Ectodermal cell (in vitro differentiated cells): ENCODE results near the gene SLC39A13.

Experiments
- H3K27ac ChIP-seq: 2 replicates; pipeline ENCODE4 v1.7.0; 2013; ENCODE audit warnings: mild to moderate bottlenecking, low read depth, low read length; ENCODE audit not compliant: insufficient read depth, poor library complexity, severe bottlenecking
- H3K27me3 ChIP-seq: 2 replicates; pipeline ENCODE4 v1.7.0; 2013; ENCODE audit warnings: mild to moderate bottlenecking, low read length; ENCODE audit not compliant: insufficient read depth, control insufficient read depth, poor library complexity, severe bottlenecking
- H3K36me3 ChIP-seq: one replicate; pipeline ENCODE4 v1.7.0; 2013; ENCODE audit warnings: low read length; ENCODE audit not compliant: control insufficient read depth, insufficient read depth
- H3K4me1 ChIP-seq: one replicate; pipeline ENCODE4 v1.7.0; 2013; ENCODE audit warnings: low read length; ENCODE audit not compliant: control insufficient read depth, insufficient read depth
- H3K4me3 ChIP-seq: 2 replicates; pipeline ENCODE4 v1.7.0; 2013; ENCODE audit warnings: low read depth, low read length, control low read depth; ENCODE audit not compliant: insufficient read depth
- H3K9me3 ChIP-seq: 2 replicates; pipeline ENCODE4 v1.7.0; 2013; ENCODE audit warnings: mild to moderate bottlenecking, low read length, moderate library complexity; ENCODE audit not compliant: control insufficient read depth
- whole genome bisulfite sequencing, 2 experiments: methylation state at CpG; one replicate each; pipeline ENCODE4 v1.1.7; 2013; ENCODE audit warnings: missing lambda C conversion rate in 2 of 2; 5-methylcytosine and 5-hydroxymethylcytosine counted together

SLC39A13 gene

DNA sequence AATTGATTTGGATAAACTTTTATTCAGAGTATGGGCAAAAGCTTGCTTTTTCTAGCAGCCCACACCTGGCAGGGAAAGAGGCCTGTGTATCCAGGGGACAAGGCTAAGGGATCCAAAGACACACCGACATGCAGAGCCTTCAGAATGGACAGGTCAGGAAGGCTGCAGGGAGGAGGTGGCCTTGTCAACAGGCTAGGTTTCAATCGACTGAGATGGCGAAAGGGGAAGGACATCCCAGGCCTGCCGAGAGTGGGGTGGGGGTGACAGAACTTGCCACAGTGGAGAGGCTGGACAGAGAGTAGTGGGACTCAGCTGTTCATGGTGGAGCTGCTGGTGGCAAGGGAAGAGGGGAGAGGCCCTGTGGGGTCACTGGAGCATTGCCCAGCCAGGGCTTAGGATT, 5.3 kb upstream of the SLC39A13 start:
- no peaks in the 10 kb centered on the region for H3K36me3 ChIP-seq
- no peaks in the 10 kb centered on the region for H3K27me3 ChIP-seq
- H3K9me3 ChIP-seq, result no peaks in the 10 kb centered on the region
- 77 to 78% methylated on average over 4 of the region's 4 CpGs for WGBS, 2 experiments
- no peak overlapping the region for H3K4me3 ChIP-seq
- H3K27ac ChIP-seq, result no peak overlapping the region
- peaks cover 4% of the 10 kb centered on the region for H3K4me1 ChIP-seq

DNA sequence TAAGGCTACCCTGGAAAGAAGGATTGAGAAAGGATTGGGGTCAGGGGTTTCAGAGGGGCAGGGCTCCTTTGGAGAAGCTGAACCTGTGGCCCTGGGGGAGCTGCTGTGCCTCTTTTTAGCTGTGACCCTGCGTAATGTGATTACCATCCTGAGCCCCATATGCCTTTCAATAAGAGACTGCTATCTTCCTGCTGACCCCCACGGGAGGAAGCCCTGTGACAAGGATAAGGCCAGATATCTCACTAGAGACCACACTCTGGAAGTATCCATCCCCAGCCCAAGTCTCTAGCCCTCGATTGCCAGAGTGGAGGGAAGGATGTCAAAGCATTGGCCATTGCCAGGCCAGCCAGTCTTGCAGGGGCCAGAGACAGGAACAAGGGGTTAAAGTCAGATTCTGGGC, 4.8 kb upstream of the SLC39A13 start:
- H3K36me3 ChIP-seq, result no peaks in the 10 kb centered on the region
- H3K27ac ChIP-seq, result no peak overlapping the region
- no peak overlapping the region for H3K4me3 ChIP-seq
- H3K4me1 ChIP-seq, result peaks cover 4% of the 10 kb centered on the region
- no peaks in the 10 kb centered on the region for H3K9me3 ChIP-seq
- no peaks in the 10 kb centered on the region for H3K27me3 ChIP-seq
- 72 to 81% methylated on average over 3 of the region's 3 CpGs for WGBS, 2 experiments

DNA sequence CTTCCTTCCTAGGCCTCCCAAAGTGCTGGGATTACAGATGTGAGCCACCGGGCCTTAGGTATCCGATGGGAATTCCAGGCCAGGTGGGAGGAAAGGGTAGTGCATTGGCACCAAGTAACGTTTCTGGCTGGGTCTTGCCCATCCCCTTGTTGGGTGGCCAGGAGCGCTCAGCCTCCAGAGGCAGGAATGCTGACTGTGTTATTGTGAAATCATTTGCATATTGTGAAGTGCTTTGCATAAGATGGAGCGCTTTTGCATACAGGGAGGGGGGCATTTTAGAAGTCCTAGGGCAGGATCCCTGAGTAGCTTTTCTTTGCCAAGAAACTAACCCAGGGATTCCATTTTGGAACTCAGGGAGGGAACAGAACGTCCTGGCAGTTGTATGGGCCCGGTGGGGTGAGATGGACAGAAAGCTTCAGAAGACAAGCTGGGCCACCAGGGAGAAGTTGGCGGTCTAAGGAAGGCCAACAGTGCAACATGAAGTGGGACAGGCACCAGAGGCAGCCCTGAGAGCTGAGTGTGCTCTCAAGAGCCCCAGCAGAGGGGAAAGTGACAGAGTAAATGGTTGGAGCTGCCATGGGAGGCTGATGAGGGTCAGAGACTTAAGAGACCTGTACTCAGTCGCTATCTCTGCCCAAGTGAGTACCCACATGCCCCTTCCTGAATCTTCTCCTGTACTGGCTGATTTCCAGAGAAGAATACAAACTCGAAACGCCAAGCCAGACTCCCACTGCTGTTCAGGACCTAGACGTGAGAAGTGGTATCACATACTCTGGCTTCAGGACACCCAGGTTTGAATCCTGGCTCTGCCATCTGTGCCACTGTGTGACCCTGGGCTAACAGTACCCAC, 1.3 kb upstream of the SLC39A13 start:
- Histone ChIP-seq H3K9me3 (no peaks in the 10 kb centered on the region), H3K4me3 (peak overlapping the region; percentile 56), H3K27ac (no peak overlapping the region), H3K4me1 (peaks cover 8% of the 10 kb centered on the region), H3K36me3 (no peaks in the 10 kb centered on the region), H3K27me3 (no peaks in the 10 kb centered on the region)
- 78 to 80% methylated on average over 12 of the region's 12 CpGs for WGBS, 2 experiments

DNA sequence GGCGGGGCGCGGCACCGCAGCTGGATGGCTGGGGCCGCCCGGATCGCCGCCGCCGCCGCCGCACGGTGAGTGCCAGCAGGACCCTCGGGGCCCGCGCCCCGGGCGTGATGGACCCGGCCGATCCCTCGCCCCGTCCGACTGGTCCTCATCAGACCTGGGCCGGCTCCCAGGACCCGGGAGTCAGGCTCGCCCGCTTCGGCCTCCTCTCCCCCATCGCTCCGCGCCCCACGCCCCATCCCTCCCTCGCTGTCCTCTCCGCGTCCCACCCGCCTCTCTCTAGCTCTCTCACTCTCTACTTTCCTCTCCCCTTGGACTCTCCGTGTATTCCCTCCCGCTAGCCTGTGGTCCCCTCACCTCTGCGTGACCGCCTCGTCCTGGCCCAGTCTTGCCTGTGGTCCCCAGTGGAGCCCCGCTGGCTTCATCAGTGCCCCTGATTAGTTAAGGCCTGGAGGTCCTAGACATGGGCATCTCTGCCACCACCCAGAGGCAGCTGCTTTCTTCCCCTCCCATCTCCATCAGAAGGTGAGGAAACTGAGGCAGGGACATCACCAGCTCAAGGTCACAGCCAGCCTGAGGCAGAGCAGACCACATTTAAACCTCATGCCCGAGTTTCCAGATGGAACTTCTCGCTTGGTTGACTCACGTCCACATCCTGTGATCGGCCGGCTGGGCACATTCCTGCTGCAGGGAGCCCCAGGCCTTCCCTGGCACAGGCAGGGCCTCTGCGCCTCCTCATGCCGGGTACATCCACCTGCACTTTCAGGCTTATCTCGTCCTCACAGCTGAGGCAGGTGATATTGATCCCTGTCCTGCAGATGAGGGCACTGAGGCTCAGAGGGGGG, 429 bp downstream of the SLC39A13 start:
- peak overlapping the region; percentile 71 for H3K4me3 ChIP-seq
- peaks cover 8% of the 10 kb centered on the region for H3K4me1 ChIP-seq
- H3K36me3 ChIP-seq, result no peaks in the 10 kb centered on the region
- H3K27me3 ChIP-seq, result no peaks in the 10 kb centered on the region
- no peaks in the 10 kb centered on the region for H3K9me3 ChIP-seq
- no peak overlapping the region for H3K27ac ChIP-seq
- 12 to 13% methylated on average over 50 of the region's 50 CpGs for WGBS, 2 experiments

GRCh38 chr11:47409440-47410369, 1.3 kb downstream of the SLC39A13 start:
- no peaks in the 10 kb centered on the region for H3K27me3 ChIP-seq

DNA sequence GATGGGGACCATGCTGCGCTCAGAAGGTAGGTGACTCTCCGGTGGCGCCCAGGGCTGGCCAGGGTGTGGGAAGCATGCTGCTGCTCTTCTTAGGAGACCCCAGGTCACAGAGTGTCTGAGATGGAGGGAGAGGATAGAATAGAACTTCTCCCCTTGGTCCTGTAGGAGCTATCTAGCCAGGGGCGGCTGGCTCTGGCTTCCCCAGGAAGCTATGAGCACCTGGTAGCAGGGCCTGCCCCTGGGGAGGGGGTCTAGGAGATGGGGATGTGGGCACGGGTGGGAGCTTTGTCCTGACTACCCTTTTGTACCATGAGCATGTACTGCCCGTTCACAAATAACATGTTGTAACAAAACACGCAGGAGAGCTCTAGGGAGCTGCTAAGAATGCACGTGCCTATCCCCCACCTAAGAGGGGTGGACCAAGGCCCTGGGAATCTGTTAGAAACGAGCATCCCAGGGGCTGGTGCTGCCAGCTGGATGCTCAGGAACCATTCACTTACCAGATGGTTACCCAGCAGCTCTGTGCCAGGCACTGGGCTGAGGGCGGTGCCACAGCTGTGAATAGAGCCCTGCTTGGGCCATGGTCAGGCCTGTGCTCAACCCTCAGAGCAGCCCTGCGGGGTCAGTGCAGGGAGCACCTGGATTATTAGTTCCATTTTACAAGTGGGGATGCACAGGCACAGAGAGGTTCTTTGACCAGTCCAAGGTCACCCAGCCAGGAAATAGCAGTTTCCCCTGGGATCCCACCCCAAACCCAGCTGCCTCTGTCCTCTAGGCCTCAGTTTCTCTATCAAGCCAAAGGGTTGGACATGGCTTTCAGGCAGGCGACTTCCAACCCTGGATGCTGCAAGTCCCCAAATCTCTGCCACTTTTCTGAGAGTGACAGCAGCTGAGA, 2.2 kb downstream of the SLC39A13 start:
- WGBS, 2 experiments, result 89 to 94% methylated on average over 12 of the region's 12 CpGs
- no peak overlapping the region for H3K4me3 ChIP-seq
- H3K9me3 ChIP-seq, result no peaks in the 10 kb centered on the region
- H3K27ac ChIP-seq, result no peak overlapping the region
- H3K4me1 ChIP-seq, result peaks cover 8% of the 10 kb centered on the region
- no peaks in the 10 kb centered on the region for H3K36me3 ChIP-seq
- no peaks in the 10 kb centered on the region for H3K27me3 ChIP-seq

More at GRCh38 chr11:47409440-47410369, 1.3 kb downstream of the SLC39A13 start:
- WGBS, 2 experiments, result 93% methylated on average over 31 of the region's 31 CpGs
- peak overlapping the region; percentile 71 for H3K4me3 ChIP-seq
- peaks cover 8% of the 10 kb centered on the region for H3K4me1 ChIP-seq
- no peak overlapping the region for H3K27ac ChIP-seq
- H3K36me3 ChIP-seq, result no peaks in the 10 kb centered on the region
- H3K9me3 ChIP-seq, result no peaks in the 10 kb centered on the region

DNA sequence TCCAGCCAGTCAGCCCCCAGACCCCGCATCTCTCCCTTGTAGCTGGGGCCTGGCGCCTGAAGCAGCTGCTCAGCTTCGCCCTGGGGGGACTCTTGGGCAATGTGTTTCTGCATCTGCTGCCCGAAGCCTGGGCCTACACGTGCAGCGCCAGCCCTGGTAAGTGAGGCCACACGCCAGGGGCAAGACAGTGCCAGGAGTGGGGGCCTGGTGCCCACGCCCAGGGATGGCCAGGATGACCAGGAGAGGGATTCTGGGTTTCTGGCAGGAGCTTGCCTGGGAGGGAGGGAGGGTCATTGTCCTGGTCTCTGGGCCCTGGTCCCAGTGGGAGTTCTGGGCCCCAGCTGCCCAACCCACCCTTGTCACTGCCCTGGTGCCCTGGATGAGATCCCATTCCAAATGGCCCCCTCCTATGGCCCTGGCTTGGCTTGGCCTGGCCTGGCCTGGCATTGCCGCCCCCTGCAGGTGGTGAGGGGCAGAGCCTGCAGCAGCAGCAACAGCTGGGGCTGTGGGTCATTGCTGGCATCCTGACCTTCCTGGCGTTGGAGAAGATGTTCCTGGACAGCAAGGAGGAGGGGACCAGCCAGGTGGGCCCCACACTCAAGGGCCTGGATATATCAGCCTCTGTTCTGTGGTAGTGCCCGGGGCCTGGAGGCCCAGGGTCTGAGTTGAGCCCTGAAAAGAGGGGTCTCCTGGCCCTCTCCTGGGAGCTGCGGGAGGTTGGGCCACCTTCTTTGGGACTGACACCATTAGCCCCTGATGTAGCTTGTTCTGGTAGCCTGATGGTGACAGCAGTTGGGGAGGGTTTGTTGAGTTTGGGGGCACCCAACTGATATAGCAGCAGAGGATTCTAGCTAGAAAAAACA, 3.7 kb downstream of the SLC39A13 start:
- H3K4me3 ChIP-seq, result no peak overlapping the region
- H3K27me3 ChIP-seq, result no peaks in the 10 kb centered on the region
- peaks cover 8% of the 10 kb centered on the region for H3K4me1 ChIP-seq
- H3K27ac ChIP-seq, result no peak overlapping the region
- WGBS, 2 experiments, result 85 to 86% methylated on average over 12 of the region's 12 CpGs
- no peaks in the 10 kb centered on the region for H3K9me3 ChIP-seq
- H3K36me3 ChIP-seq, result no peaks in the 10 kb centered on the region

DNA sequence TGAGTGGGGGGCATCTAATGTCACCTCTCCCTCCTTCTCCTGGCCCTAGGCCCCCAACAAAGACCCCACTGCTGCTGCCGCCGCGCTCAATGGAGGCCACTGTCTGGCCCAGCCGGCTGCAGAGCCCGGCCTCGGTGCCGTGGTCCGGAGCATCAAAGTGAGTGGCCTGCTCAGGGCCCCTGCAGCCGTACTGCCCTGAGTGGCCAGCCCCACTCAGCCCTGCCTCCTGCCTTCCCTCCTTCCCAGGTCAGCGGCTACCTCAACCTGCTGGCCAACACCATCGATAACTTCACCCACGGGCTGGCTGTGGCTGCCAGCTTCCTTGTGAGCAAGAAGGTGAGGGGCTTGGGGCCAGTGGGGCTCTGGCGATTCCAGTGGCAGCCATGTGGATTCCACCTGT, 5.0 kb downstream of the SLC39A13 start:
- Histone ChIP-seq H3K9me3 (no peaks in the 10 kb centered on the region), H3K27ac (no peak overlapping the region), H3K27me3 (no peaks in the 10 kb centered on the region), H3K4me1 (peaks cover 8% of the 10 kb centered on the region), H3K36me3 (peaks cover 4% of the 10 kb centered on the region), H3K4me3 (no peak overlapping the region)
- 91 to 92% methylated on average over 13 of the region's 13 CpGs for WGBS, 2 experiments
